HepG2 (cell line): ENCODE data around the gene DNAJC18. TPM values are rescaled to one million over a fixed set of nuclear protein-coding genes. Genes with fewer than 3 reads are reported as not detected.

Experiments
- KLF11 ChIP-seq: IDR thresholded peaks from 2 replicates; pipeline ENCODE4 v1.6.1; 2016; ENCODE audit warnings: missing compliant biosample characterization
- SMC3 ChIP-seq: IDR thresholded peaks from 2 replicates; pipeline ENCODE4 v1.6.1; 2011; ENCODE audit warnings: low read length, improper control_type of control experiment
- ZMAT5 ChIP-seq: sonication (generic); formaldehyde crosslinking; IDR thresholded peaks from 2 replicates; pipeline ENCODE4 v1.5.0; 2020; ENCODE audit warnings: mild to moderate bottlenecking, low read depth, missing genetic modification reagents, borderline replicate concordance
- ZNF350 ChIP-seq: sonication (generic); formaldehyde crosslinking; IDR thresholded peaks from 2 replicates; pipeline ENCODE4 v1.4.0; 2020; ENCODE audit warnings: mild to moderate bottlenecking, low read depth, missing genetic modification reagents, borderline replicate concordance
- polyA plus RNA-seq, 8 experiments: library from polyadenylated mRNA; depleted of rRNA in 3 of 8; stranded (reverse) in 7 of 8; unstranded in 1 of 8; fragments of >200 nt; fragmentation: Illumina TruSeq in 4 of 8; extraction: Trizol in 4 of 8; gene quantifications; 2 replicates each; pipeline versions ENCODE4 v1.2.1 to v1.2.3, GENCODE V29; 2011 to 2016; ENCODE audit warnings: low read depth in 4 of 8, missing spikeins in 1 of 8, mixed read lengths in 1 of 8; ENCODE audit not compliant: insufficient read depth in 1 of 8
- total RNA-seq, 5 experiments: library from RNA; depleted of rRNA; stranded (reverse); fragments of >200 nt; fragmentation: Illumina TruSeq; extraction: Trizol; gene quantifications; 2 replicates each; pipeline ENCODE4 v1.2.3, GENCODE V29; 2016; ENCODE audit warnings: low read depth in 1 of 5
- TF ChIP-seq, protein P1 (sequence below): sonication (generic); formaldehyde crosslinking; IDR thresholded peaks from 2 replicates; pipeline ENCODE4 v1.5.1; 2020; ENCODE audit warnings: mild to moderate bottlenecking, missing genetic modification reagents, borderline replicate concordance
- TF ChIP-seq, protein P2 (sequence below): sonication (generic); formaldehyde crosslinking; conservative IDR thresholded peaks from 2 replicates; pipeline ENCODE4 v1.4.0; 2020; ENCODE audit warnings: missing genetic modification reagents
- TF ChIP-seq, protein P3 (sequence below): sonication (generic); formaldehyde crosslinking; IDR thresholded peaks from 2 replicates; pipeline ENCODE4 v1.5.0; 2020; ENCODE audit warnings: mild to moderate bottlenecking, missing genetic modification reagents, moderate library complexity

Gene DNAJC18
- total and polyA plus RNA-seq, 2 of the 13 experiments (the other 11 are each of a cell fraction or from before 2014, with no cell fraction given): 6.5 to 6.6 TPM

DNA sequence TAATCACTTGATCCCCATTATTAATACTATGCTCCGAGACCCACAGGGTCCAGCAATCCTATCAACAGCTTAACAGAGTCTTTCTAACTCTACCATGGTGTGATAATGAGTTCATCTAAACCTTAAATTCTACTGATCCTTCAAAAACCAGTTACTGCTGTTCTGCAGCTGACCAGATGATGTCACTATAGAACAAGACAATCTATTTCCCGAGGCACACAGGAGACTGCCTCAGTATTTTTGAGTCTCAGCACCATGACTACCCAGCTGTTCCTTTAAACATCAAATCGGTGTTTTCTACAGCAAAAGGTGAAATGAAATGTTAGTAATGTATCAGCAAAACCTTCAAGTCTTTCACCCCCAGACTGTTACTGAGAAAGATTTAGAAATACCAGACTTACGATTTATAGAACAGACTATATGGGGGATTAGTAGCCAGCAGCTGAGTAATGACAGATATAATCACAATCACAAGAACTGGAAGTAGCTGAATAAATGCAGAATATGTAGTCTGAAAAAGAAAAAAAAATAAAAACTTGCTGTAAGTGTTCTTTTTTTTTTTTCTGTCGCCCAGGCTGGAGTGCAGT is 16.9 kb downstream of the DNAJC18 start (continued):
- TF ChIP-seq, protein P1, sequence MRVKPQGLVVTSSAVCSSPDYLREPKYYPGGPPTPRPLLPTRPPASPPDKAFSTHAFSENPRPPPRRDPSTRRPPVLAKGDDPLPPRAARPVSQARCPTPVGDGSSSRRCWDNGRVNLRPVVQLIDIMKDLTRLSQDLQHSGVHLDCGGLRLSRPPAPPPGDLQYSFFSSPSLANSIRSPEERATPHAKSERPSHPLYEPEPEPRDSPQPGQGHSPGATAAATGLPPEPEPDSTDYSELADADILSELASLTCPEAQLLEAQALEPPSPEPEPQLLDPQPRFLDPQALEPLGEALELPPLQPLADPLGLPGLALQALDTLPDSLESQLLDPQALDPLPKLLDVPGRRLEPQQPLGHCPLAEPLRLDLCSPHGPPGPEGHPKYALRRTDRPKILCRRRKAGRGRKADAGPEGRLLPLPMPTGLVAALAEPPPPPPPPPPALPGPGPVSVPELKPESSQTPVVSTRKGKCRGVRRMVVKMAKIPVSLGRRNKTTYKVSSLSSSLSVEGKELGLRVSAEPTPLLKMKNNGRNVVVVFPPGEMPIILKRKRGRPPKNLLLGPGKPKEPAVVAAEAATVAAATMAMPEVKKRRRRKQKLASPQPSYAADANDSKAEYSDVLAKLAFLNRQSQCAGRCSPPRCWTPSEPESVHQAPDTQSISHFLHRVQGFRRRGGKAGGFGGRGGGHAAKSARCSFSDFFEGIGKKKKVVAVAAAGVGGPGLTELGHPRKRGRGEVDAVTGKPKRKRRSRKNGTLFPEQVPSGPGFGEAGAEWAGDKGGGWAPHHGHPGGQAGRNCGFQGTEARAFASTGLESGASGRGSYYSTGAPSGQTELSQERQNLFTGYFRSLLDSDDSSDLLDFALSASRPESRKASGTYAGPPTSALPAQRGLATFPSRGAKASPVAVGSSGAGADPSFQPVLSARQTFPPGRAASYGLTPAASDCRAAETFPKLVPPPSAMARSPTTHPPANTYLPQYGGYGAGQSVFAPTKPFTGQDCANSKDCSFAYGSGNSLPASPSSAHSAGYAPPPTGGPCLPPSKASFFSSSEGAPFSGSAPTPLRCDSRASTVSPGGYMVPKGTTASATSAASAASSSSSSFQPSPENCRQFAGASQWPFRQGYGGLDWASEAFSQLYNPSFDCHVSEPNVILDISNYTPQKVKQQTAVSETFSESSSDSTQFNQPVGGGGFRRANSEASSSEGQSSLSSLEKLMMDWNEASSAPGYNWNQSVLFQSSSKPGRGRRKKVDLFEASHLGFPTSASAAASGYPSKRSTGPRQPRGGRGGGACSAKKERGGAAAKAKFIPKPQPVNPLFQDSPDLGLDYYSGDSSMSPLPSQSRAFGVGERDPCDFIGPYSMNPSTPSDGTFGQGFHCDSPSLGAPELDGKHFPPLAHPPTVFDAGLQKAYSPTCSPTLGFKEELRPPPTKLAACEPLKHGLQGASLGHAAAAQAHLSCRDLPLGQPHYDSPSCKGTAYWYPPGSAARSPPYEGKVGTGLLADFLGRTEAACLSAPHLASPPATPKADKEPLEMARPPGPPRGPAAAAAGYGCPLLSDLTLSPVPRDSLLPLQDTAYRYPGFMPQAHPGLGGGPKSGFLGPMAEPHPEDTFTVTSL: no peak
- TF ChIP-seq SMC3: peak; percentile 86
- no peak for TF ChIP-seq ZMAT5 (CRISPR knock-in tag)
- TF ChIP-seq, protein P2, sequence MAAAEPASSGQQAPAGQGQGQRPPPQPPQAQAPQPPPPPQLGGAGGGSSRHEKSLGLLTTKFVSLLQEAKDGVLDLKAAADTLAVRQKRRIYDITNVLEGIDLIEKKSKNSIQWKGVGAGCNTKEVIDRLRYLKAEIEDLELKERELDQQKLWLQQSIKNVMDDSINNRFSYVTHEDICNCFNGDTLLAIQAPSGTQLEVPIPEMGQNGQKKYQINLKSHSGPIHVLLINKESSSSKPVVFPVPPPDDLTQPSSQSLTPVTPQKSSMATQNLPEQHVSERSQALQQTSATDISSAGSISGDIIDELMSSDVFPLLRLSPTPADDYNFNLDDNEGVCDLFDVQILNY (CRISPR knock-in tag): no peak
- 0 out of 2 replicates have a peak, but pooled peaks have one; percentile 26 for TF ChIP-seq KLF11 (CRISPR knock-in tag)
- TF ChIP-seq, protein P3, sequence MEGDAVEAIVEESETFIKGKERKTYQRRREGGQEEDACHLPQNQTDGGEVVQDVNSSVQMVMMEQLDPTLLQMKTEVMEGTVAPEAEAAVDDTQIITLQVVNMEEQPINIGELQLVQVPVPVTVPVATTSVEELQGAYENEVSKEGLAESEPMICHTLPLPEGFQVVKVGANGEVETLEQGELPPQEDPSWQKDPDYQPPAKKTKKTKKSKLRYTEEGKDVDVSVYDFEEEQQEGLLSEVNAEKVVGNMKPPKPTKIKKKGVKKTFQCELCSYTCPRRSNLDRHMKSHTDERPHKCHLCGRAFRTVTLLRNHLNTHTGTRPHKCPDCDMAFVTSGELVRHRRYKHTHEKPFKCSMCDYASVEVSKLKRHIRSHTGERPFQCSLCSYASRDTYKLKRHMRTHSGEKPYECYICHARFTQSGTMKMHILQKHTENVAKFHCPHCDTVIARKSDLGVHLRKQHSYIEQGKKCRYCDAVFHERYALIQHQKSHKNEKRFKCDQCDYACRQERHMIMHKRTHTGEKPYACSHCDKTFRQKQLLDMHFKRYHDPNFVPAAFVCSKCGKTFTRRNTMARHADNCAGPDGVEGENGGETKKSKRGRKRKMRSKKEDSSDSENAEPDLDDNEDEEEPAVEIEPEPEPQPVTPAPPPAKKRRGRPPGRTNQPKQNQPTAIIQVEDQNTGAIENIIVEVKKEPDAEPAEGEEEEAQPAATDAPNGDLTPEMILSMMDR: peak; percentile 89
- no peak for TF ChIP-seq ZNF350 (CRISPR knock-in tag)
